Measurements from ENCODE around the gene MPPED1.

- no peak for TF ChIP-seq CTCF (IDR thresholded peaks at IDR 0.05; ENCODE audit: poor library complexity)
- TF ChIP-seq EZH2 (IDR thresholded peaks at IDR 0.05; ENCODE audit: borderline replicate concordance): no peak
- no peak for TF ChIP-seq EZH2phosphoT487 (IDR thresholded peaks at IDR 0.05; ENCODE audit: low read depth, severe bottlenecking, unreplicated experiment)
These were observed 34.3 kb upstream of the MPPED1 start for GRCh38 chr22:43377548-43377895.

All from hepatocyte (in vitro differentiated cells).